GM12864 (cell line): Measurements from ENCODE around the gene TOM1L2.
A peak's percentile ranks its signal among the peaks of the same experiment; 100 is the strongest.

Experiments
- DNase-seq: peaks from one replicate; pipeline ENCODE4 v3.0.0-alpha.2; 2011; ENCODE audit warnings: low read depth
- H3K4me3 ChIP-seq: 2 replicates; pipeline ENCODE4 v1.5.1; 2011; ENCODE audit warnings: mild to moderate bottlenecking, low read depth, low read length, control low read depth
- TF ChIP-seq, protein P1 (sequence below): IDR thresholded peaks from 2 replicates; pipeline ENCODE4 v1.5.1; 2011; ENCODE audit warnings: low read depth, mild to moderate bottlenecking, moderate library complexity, low read length, control low read depth, inconsistent platforms; ENCODE audit errors: missing control alignments

TOM1L2 gene

DNA sequence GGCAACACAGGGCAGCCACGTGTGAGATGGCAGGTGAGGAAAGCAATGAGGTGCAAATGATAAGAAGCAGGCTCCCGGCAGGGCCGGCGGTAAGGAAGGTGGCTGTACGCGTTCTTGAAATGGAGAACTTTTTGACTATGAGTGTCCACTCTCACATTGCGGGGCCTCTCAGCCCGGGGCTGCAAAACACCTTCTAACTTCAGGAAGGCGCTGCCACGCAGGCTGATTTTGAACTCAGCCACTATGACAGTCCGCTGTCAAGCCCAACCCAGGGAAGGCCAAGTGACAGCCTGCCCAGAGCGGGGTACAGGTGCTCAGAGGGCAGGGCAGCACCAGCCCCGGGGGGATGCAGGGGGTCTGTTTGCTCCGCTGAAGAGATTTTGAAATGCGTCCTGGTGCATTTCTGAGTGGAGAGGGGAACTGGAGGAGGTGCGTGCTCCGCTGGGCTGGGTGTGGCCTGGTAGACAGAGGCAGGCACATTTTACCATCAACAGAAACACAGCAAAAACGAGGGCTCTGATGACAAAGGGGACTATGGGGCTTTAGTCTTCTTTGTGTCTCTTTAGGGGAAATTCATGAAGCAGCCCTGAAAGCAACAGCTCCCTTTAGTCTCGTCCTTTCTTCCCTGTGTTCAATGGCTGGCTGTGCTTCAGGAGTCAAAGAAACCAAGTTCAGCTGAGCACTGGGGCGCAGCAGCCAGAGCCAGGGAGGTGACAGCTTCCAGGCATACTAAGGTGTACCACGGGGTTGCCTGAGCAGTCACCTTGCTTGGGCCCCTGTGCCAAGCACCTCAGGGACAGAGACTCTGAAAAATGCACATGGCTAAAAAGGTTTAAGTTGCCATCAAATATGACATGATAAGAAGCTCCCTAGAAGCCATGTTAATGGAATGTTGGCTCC is 120.8 kb downstream of the TOM1L2 start:
- H3K4me3 ChIP-seq = no peak overlapping the region
- TF ChIP-seq, protein P1, sequence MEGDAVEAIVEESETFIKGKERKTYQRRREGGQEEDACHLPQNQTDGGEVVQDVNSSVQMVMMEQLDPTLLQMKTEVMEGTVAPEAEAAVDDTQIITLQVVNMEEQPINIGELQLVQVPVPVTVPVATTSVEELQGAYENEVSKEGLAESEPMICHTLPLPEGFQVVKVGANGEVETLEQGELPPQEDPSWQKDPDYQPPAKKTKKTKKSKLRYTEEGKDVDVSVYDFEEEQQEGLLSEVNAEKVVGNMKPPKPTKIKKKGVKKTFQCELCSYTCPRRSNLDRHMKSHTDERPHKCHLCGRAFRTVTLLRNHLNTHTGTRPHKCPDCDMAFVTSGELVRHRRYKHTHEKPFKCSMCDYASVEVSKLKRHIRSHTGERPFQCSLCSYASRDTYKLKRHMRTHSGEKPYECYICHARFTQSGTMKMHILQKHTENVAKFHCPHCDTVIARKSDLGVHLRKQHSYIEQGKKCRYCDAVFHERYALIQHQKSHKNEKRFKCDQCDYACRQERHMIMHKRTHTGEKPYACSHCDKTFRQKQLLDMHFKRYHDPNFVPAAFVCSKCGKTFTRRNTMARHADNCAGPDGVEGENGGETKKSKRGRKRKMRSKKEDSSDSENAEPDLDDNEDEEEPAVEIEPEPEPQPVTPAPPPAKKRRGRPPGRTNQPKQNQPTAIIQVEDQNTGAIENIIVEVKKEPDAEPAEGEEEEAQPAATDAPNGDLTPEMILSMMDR = no peak
- DNase-seq = no peak

DNA sequence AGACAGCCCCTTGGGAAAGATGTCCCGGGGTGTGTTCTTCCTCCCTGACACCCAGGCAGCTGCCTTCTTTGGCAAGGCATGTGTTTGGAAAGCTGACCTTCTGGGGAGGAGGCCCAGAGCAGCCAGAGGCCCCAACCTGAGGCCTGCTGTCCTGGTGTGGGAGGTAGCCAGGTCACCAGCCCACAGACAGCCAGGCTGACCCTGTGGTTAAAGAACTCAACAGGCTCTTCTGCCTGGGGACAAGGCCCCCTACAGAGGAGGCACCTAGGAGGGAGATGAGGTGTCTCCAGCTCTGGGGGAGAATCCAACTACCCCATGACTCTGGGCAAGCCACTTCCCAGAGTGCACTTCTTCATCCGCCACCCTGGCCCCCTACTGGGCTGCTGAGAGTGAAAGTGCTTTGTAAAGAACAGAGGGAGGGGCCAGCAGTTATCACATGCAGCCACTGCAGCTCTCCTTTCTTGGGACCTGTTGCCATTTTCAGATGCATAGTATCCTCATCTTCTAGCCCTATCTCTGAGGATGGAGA is 122.3 kb downstream of the TOM1L2 start:
- no peak overlapping the region for H3K4me3 ChIP-seq
- DNase-seq = no peak
- TF ChIP-seq, protein P1 = peak; percentile 43

DNA sequence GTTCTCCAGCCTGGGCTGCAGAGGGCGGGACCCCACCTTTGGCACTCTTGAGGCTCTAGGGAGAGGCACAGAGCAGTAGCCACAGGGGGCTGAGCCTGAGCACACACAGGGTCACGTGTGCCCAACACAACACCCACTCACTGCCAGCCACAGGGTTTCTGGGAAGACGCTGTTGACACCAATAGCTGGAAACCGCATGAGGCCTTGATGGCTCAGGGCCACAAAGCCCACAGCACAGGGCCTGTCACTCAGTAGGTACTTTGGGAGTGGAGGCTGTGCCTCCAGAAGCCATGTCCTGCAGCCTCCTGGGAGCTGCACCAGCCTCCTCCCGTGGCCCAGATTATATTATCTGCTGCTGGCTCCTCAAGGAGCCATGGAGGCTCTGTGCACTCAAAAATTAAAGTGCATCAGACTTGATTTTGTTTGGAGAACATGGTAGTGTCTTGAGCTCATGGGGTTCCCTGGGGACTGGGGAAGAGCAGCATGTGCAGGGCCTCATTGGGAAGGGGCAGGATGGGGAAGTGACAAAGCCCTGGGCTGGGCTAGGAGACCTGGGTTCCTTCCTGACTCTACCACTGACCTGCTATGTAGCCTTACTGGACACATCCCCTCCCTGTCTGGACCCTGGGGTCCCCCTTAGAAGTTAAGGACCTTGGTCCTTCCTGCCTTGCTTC is 122.9 kb downstream of the TOM1L2 start:
- H3K4me3 ChIP-seq = no peak overlapping the region
- TF ChIP-seq, protein P1 = no peak
- no peak for DNase-seq

DNA sequence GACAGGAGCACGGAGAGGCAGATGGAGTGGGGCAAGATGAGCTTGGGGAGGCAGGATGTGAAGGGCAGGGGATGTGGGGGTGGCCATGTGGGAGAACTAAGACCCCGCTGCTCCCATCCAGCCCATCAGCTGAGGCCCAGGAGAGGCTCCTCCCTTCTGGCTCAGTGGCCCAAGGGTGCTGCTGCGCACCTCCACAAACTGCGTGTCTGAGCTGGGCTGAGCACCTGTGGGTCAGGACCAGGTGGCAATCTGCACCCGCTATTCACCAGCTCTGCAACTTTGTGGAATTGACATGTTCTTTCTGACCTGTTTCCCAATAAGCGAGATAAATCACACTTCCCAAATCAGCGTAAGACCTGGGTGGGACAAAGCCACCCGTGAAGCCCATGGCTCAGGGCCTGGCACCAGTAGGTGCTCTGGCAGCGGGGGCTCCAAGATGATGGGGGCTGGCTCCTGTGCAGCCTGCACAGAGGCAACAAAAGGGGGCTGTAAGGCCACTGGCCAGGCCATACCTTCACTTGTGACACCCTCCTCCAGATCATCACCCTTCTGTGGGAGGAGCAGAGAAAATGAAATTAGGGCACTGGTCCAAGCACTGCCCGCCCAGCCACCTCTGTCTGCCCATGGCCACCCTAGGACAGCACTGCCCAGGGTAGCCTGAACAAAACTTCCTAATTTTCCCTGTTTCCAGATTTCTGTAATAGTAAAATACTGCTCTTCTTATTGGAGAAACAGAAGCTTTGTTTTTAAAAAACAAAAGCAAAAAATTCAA is 123.7 kb downstream of the TOM1L2 start:
- no peak overlapping the region for H3K4me3 ChIP-seq
- no peak for DNase-seq
- TF ChIP-seq, protein P1 = no peak

DNA sequence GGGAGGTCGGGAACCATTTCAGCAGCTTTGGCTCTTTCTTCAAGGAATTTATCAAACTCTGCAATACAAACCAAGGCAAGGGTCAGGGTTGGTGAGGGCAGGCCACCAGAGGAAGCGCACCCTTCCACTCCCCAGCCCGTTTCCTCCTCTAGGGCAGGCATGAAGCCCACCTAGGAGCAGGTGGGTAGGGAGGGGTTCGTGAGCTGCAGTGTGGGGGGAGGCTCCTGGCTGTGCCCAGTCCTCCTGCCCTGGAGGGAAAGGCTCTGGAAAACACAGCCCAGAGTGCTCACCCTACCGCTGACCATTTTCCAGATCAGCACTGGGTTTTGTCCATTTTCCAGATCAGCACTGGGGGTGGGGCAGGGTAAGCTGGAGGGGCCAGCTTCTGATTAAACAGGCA is 124.5 kb downstream of the TOM1L2 start:
- TF ChIP-seq, protein P1 = no peak

DNA sequence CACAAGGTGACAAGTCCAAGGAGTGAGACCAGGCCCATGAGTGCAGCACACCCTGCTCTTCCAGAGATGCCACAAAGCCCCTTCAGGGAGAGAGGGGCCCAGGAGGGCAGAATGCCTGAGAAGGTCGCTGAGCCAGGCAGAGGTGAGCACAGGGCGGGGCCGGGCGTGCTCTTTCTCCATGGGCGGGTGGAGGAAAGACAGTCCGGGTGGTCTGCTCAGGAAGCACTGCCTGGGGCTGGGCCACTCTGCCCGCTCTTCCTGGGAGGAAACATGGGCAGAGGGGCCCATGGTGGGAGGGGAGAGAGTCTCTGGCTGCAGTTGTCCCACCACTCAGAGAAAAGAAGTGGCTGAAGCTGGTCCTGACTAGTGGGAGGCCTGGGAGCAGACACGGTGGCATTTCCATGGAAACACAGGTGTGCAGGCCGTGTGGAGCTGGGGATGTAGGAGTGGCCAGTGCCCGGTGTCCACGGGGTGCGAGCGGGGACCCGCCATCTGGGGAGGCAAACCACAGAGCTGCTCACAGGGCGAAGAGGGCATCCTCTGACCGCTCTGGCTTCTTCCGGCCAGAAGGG is 125.0 kb downstream of the TOM1L2 start:
- no peak overlapping the region for H3K4me3 ChIP-seq
- TF ChIP-seq, protein P1 = no peak
- DNase-seq = no peak

More for the DNA sequence above, 124.5 kb downstream of the TOM1L2 start:
- no peak for DNase-seq
- H3K4me3 ChIP-seq = no peak overlapping the region
